MM.1S (cell line): ENCODE results near the gene GSE1.

Experiments
- DNase-seq: peaks from one replicate; pipeline ENCODE4 v3.0.0-alpha.2; 2015
- H2AFZ ChIP-seq: fragments of 300-600 bp; sonication (generic); 2 replicates; pipeline ENCODE4 v1.6.0; 2016; ENCODE audit warnings: antibody characterized with exemption, low read length
- H3F3A ChIP-seq: fragments of 300-600 bp; sonication (generic); 2 replicates; pipeline ENCODE4 v1.6.1; 2016; ENCODE audit warnings: mild to moderate bottlenecking, antibody characterized with exemption, low read length, moderate library complexity, mixed read lengths; ENCODE audit not compliant: insufficient read depth
- H3K27ac ChIP-seq: fragments of 300-600 bp; sonication (generic); 2 replicates; pipeline ENCODE4 v1.5.1; 2016; ENCODE audit warnings: mild to moderate bottlenecking, low read length
- H3K27me3 ChIP-seq: fragments of 300-600 bp; sonication (generic); replicated peaks from 2 replicates; pipeline ENCODE4 v1.6.0; 2016; ENCODE audit warnings: low read length; ENCODE audit not compliant: insufficient read depth
- H3K36me3 ChIP-seq: fragments of 300-600 bp; sonication (generic); replicated peaks from 2 replicates; pipeline ENCODE4 v1.6.1; 2016; ENCODE audit warnings: mild to moderate bottlenecking, low read length, mixed read lengths; ENCODE audit not compliant: insufficient read depth
- H3K4me1 ChIP-seq: fragments of 300-600 bp; sonication (generic); 2 replicates; pipeline ENCODE4 v1.6.1; 2016; ENCODE audit warnings: low read length, mixed read lengths
- H3K4me2 ChIP-seq: fragments of 300-600 bp; sonication (generic); 2 replicates; pipeline ENCODE4 v1.6.0; 2016; ENCODE audit warnings: low read depth, low read length
- H3K4me3 ChIP-seq: fragments of 300-600 bp; sonication (generic); 2 replicates; pipeline ENCODE4 v1.5.1; 2016; ENCODE audit warnings: low read length, mixed read lengths
- H3K79me2 ChIP-seq: fragments of 300-600 bp; sonication (generic); 2 replicates; pipeline ENCODE4 v1.6.1; 2016; ENCODE audit warnings: mixed run types, low read length, mixed read lengths
- H3K9ac ChIP-seq: fragments of 300-600 bp; sonication (generic); 2 replicates; pipeline ENCODE4 v1.6.1; 2016; ENCODE audit warnings: low read length, mixed read lengths
- H3K9me2 ChIP-seq: fragments of 300-600 bp; sonication (generic); replicated peaks from 2 replicates; pipeline ENCODE4 v1.6.1; 2016; ENCODE audit warnings: mild to moderate bottlenecking, low read length, mixed read lengths; ENCODE audit not compliant: insufficient read depth
- H3K9me3 ChIP-seq: fragments of 300-600 bp; sonication (generic); replicated peaks from 2 replicates; pipeline ENCODE4 v1.6.1; 2016; ENCODE audit warnings: mild to moderate bottlenecking, low read length, mixed read lengths; ENCODE audit not compliant: insufficient read depth
- H4K20me1 ChIP-seq: fragments of 300-600 bp; sonication (generic); 2 replicates; pipeline ENCODE4 v1.6.1; 2016; ENCODE audit warnings: mild to moderate bottlenecking, low read length, moderate library complexity, mixed read lengths; ENCODE audit not compliant: insufficient read depth
- CTCF ChIP-seq: fragments of 300-600 bp; sonication (generic); IDR thresholded peaks from 2 replicates; pipeline ENCODE4 v1.5.1; 2016; ENCODE audit warnings: antibody characterized with exemption, low read length, mixed read lengths
- EZH2 ChIP-seq: fragments of 300-600 bp; sonication (generic); optimal IDR thresholded peaks from 2 replicates; pipeline ENCODE3; 2017; ENCODE audit warnings: low read depth, mild to moderate bottlenecking, antibody characterized with exemption, low read length, mixed read lengths
- EZH2phosphoT487 ChIP-seq: fragments of 300-600 bp; sonication (generic); IDR thresholded peaks from 2 replicates; pipeline ENCODE4 v1.6.1; 2018; ENCODE audit warnings: antibody characterized with exemption, low read length

Gene GSE1

GRCh38 chr16:85579191-85579590 is 33.9 kb upstream of the GSE1 start:
- DNase-seq, result no peak
- Histone ChIP-seq H2AFZ (no peak overlapping the region), H3K79me2 (peaks cover 90% of the 10 kb centered on the region), H4K20me1 (no peaks in the 10 kb centered on the region), H3K27me3 (no peaks in the 10 kb centered on the region), H3K9me2 (no peaks in the 10 kb centered on the region), H3F3A (no peaks in the 10 kb centered on the region), H3K9me3 (no peaks in the 10 kb centered on the region), H3K4me1 (no peaks in the 10 kb centered on the region), H3K9ac (no peak overlapping the region), H3K4me3 (no peak overlapping the region), H3K36me3 (no peaks in the 10 kb centered on the region), H3K4me2 (no peak overlapping the region), H3K27ac (no peak overlapping the region)
- TF ChIP-seq CTCF (no peak), EZH2 (no peak)

- H3K4me3 ChIP-seq, result no peak overlapping the region
- H3K4me1 ChIP-seq, result no peaks in the 10 kb centered on the region
- H3K9ac ChIP-seq, result no peak overlapping the region
- no peaks in the 10 kb centered on the region for H3K9me2 ChIP-seq
- DNase-seq, result no peak
- H3K36me3 ChIP-seq, result no peaks in the 10 kb centered on the region
- H4K20me1 ChIP-seq, result no peaks in the 10 kb centered on the region
- H3K27me3 ChIP-seq, result no peaks in the 10 kb centered on the region
- H2AFZ ChIP-seq, result no peak overlapping the region
- no peak overlapping the region for H3K4me2 ChIP-seq
- no peaks in the 10 kb centered on the region for H3K9me3 ChIP-seq
- no peaks in the 10 kb centered on the region for H3F3A ChIP-seq
- TF ChIP-seq EZH2phosphoT487, result no peak
- no peak overlapping the region for H3K27ac ChIP-seq
- peaks cover 86% of the 10 kb centered on the region for H3K79me2 ChIP-seq
Observed at GRCh38 chr16:85579923-85580580, 33.1 kb upstream of the GSE1 start.

- H3K9ac ChIP-seq, result no peak overlapping the region
- H4K20me1 ChIP-seq, result no peaks in the 10 kb centered on the region
- no peak for DNase-seq
- no peak overlapping the region for H3K27ac ChIP-seq
- H3K9me2 ChIP-seq, result no peaks in the 10 kb centered on the region
- H3K79me2 ChIP-seq, result peaks cover 86% of the 10 kb centered on the region
- H3K9me3 ChIP-seq, result no peaks in the 10 kb centered on the region
- H3K4me3 ChIP-seq, result no peak overlapping the region
- no peaks in the 10 kb centered on the region for H3F3A ChIP-seq
- no peaks in the 10 kb centered on the region for H3K4me1 ChIP-seq
- no peak overlapping the region for H3K4me2 ChIP-seq
- no peaks in the 10 kb centered on the region for H3K27me3 ChIP-seq
- H2AFZ ChIP-seq, result no peak overlapping the region
- TF ChIP-seq CTCF (no peak), EZH2phosphoT487 (no peak), EZH2 (no peak)
- H3K36me3 ChIP-seq, result no peaks in the 10 kb centered on the region
Observed at GRCh38 chr16:85580684-85581083, 32.4 kb upstream of the GSE1 start.

- Histone ChIP-seq H3K4me2 (no peak overlapping the region), H3K9ac (no peak overlapping the region), H3K36me3 (no peaks in the 10 kb centered on the region), H3K4me3 (no peak overlapping the region), H3K27me3 (no peaks in the 10 kb centered on the region), H3K4me1 (no peaks in the 10 kb centered on the region), H3K9me3 (no peaks in the 10 kb centered on the region), H3K79me2 (peaks cover 75% of the 10 kb centered on the region), H2AFZ (no peak overlapping the region), H3F3A (no peaks in the 10 kb centered on the region), H4K20me1 (no peaks in the 10 kb centered on the region), H3K9me2 (no peaks in the 10 kb centered on the region), H3K27ac (no peak overlapping the region)
- TF ChIP-seq EZH2, result no peak
- TF ChIP-seq CTCF, result no peak
- no peak for TF ChIP-seq EZH2phosphoT487
- no peak for DNase-seq
Observed at GRCh38 chr16:85582229-85582991, 30.7 kb upstream of the GSE1 start.
